ENCODE data around the gene MEF2D.

The MEF2D gene

DNA sequence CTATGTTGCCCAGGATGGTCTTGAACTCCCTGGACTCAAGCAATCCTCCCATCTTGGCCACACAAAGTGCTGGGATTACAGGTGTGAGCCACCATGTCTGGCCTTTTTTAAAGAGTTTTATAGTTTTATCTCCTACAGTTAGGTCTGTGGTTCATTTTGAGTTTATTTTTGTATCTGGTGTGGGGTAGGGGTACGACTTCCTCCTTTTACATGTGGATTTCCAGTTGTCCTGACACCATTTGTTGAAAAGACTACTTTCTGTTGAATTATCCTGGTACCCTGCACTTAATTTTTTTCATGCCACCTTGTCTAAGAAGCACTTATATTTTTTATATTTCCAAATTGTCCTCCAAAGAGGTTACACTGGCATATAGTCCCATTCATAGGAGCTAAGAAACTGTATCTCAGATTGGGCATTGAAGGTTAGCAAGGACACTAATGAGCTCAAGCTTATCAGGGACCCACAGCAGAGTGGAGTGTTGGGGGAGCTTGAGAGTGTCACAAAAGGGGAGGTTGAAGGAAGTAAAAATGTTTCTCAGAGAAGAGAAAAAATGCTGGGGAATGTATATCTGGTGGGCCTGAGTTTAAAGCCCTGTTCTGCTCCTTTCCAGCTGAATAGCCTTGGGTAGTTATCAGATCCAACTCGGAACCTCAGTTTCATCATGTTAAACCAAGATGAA, 23.4 kb upstream of the MEF2D start:
- DNase-seq (ENCODE audit: low spot score), result no peak

GRCh38 chr1:156522443-156522970, 21.9 kb upstream of the MEF2D start:
- no peak for DNase-seq (ENCODE audit: low spot score)

DNA sequence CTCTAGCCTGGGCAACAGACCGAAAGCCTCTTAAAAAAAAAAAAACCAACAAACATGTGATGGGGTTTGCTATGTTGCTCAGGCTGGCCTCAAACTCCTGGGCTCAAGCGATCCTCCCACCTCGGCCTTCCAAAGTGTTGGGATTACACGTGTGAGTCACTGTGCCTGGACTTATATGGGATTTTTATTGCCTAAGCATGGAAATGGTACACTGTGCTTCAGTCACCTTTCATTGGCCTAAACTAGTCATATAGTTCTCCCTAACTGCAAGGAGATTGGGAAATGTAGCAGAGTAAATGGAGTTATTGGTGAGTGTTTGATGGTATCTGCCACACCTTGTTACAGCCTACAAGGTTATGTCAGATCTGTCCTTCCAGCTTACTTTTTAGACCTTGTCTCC, 17.2 kb upstream of the MEF2D start:
- DNase-seq (ENCODE audit: low spot score), result no peak

- no peak for DNase-seq (ENCODE audit: low spot score)
Measured at GRCh38 chr1:156516821-156517220, 16.2 kb upstream of the MEF2D start.

GRCh38 chr1:156515956-156516355, 15.4 kb upstream of the MEF2D start:
- no peak for DNase-seq (ENCODE audit: low spot score)

- no peak for DNase-seq (ENCODE audit: low spot score)
Measured at GRCh38 chr1:156513185-156513584, 12.6 kb upstream of the MEF2D start.

DNA sequence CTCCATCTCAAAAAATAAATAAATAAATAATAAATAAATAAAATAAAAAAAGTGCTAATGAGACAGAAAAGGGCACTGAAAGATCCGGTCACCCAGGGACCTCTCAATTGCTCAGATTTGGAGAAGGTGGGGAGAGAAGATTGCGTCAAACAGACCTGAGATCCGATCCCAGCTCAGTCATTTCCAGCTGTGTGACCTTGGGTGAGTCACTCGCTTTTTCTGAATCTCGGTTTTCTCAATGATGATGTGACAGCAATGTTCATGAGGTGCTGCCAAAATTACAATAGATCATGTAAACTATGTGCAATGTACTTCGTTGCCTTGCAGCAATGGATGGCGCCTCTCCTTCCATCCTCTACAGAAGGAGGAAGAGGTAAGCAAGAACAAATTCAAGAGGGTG, 11.1 kb upstream of the MEF2D start:
- no peak for DNase-seq (ENCODE audit: low spot score)

DNA sequence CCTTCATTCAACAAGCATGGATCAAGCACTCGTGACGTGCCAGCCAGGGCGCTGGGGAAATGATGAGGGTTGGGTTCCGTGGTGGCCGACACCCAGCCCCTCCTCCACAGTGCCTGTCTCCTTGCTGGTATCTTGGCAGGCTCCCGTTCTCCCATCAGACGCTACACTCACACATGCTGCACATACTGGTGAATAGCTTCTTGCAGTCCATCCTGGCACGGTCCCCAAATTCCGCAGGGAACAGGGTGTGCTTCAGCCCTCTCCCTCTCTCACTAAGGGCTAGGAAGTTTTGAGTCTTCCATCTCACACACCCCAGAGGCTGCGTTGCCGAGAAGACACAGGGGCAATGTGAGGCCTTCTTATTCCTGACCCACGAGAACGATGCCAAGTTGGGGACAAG, 10.1 kb upstream of the MEF2D start:
- DNase-seq (ENCODE audit: low spot score), result no peak

DNA sequence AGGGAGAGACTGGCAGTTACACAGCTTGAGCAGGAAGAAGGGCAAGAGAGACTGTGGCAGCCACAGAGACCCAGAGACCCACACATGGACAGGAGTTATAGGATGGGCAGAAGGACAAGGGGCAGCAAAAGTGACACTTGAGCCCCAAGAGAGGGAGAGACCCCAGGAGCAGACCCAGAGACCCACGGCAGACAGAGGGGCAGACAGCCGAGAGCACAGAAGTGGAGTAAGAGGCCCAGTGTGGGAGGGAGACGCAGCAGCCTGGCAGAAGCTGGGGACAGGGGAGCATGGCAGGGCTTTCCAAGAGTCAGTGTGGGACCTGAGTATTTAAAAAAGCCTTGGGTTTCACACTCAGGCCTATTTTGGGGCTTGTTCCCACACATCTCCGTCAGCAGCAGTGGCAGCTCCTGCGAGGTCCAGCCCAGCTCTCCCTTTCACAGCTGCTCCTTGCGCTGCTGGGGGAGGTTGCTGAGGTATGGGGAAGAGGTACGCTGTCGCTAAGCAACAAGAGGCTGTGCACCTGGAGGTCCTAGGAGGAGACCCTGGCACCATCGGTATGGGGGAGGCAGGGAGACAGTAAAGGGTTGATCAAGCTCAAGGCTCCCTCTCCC, 9.0 kb upstream of the MEF2D start:
- DNase-seq (ENCODE audit: low spot score), result no peak

DNA sequence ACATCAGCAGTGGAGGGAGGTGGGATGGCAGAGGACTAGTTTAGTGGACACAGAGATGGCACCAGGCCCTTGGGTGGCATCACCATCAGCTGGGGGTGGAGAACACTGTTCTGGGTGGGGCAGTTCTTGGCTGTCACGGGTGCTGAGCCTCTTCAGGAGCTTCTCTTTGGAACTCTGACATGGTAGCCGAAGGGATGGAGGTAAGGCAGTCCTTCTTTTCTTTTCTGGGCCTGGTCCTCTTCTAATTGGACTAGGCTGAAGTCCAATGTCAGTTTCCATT, 8.3 kb upstream of the MEF2D start:
- DNase-seq (ENCODE audit: low spot score), result no peak

DNA sequence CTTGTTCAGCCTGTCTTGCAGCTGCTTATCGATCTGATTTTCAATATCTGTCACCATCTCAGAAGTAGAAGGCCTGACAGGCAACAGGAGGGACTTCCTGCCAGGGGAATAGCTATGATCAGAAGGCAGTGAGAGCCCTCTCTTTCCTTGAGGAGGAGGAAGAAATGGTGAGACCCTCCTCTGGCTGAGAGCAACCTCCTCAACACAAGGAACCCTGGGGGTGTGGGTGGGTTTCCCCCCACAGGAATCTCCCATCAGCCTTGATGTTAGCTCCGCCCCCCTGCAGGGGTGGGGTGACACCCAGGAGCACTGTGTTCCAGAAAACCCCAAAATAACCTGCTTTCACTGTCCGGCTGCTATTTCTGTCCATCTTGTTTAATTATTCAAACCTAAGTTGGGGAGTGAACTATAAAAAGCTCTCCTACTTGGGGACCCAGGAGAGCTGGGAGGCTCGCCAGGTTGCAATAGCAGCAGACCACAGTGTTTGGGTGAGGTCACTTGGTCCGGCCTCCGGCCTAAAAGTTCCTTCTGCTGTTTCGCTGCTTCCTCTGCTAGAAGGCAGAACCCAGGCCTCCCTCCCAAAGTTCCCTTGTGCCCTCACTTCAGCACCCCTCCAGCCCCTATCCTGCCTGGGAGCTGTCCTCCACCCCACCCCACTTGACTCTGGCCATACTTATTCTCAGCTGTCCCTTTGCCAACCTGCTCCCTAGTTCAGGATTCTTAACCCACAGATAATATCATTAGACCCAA, 7.8 kb upstream of the MEF2D start:
- no peak for DNase-seq (ENCODE audit: low spot score)

DNA sequence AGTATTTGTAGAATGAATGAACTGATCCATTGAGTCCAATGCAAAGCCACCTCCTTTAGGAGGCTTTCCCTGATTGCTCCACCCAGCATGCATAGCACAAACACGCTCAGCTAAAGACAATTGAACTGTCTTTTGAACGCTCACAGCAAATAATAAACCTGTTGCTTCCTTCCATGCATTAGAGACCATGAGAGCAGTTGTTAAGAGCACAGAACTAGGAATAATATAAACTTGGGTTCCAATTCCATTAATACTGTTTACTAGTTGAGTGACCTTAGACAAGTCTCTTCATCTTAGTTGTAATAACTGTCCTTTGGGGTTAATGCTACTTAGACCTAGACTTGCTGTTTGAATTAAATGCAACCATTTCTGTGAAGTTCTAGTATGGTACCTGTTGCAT, 5.9 kb upstream of the MEF2D start:
- no peak for DNase-seq (ENCODE audit: low spot score)

GRCh38 chr1:156505679-156506298, 5.2 kb upstream of the MEF2D start:
- DNase-seq (ENCODE audit: low spot score), result no peak

- DNase-seq (ENCODE audit: low spot score), result peak; percentile 96
Measured at GRCh38 chr1:156504821-156505678, 4.5 kb upstream of the MEF2D start.

- no peak for DNase-seq (ENCODE audit: low spot score)
Measured at GRCh38 chr1:156504438-156504813, 3.9 kb upstream of the MEF2D start.

- no peak for DNase-seq (ENCODE audit: low spot score)
Measured at GRCh38 chr1:156503698-156504437, 3.3 kb upstream of the MEF2D start.

DNA sequence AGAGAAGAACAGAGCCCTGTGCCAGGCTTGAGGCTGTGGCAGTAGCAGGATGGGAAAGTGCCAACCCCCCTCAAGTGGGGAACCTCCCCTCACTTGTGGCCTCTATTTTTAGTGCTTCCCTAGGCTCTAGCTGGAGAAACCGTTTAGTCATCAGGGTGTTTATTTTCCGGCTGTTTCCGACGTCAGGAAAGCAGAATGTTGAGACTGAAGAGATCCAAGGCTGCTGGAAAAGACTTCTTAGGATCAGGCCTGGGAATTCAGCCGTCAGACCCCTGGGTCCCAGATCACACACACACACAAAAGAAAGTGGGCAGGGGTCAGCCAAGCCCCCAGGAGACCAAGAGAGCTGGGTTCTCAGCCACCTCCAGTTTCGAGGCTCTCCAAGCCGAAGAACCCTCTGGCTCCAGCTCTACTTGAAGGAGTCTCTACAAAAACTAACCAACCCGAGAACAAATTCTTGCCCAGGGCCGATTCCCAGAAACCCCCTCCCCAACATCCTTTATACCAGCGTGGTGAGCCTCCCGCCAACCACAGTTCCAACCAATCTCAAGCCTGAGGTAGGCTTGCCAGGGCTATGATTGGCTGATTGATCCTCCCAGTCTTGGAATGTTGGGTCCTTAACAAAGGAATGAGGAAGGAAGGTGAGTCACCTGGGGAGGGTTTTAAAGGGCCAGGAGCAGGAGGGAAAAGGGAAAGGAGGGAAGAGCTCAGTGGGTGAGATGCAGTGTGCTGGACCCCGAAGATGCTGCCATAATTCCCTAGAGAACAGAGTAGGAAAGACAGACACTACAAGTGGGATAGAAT, 2.5 kb upstream of the MEF2D start:
- no peak for DNase-seq (ENCODE audit: low spot score)

- DNase-seq (ENCODE audit: low spot score), result no peak
Measured at GRCh38 chr1:156502391-156502893, 1.9 kb upstream of the MEF2D start.

- DNase-seq (ENCODE audit: low spot score), result peak; percentile 99
Measured at GRCh38 chr1:156500793-156501506, 375 bp upstream of the MEF2D start.
